K562 (cell line): ENCODE results near the gene CCT5. TPM values are rescaled to one million over a fixed set of nuclear protein-coding genes. Genes with fewer than 3 reads are reported as not detected.

Experiments
- DPF2 ChIP-seq: fragments of 450-650 bp; IDR thresholded peaks from 2 replicates; pipeline ENCODE4 v1.6.1; 2016
- NFE2 ChIP-seq: IDR thresholded peaks from 2 replicates; pipeline ENCODE4 v1.6.1; 2014; ENCODE audit warnings: antibody characterized with exemption, low read depth
- PTRF ChIP-seq: fragments of 450-650 bp; IDR thresholded peaks from 2 replicates; pipeline ENCODE4 v1.6.1; 2016; ENCODE audit warnings: mild to moderate bottlenecking, missing genetic modification characterization, missing compliant biosample characterization
- RBM34 ChIP-seq: fragments of 200-400 bp; formaldehyde crosslinking; IDR thresholded peaks from 2 replicates; pipeline ENCODE4 v1.6.1; 2018; ENCODE audit warnings: low read length, borderline replicate concordance; ENCODE audit not compliant: insufficient read depth
- RHOXF2B ChIP-seq: fragments of 250-450 bp; sonication (Bioruptor Pico); conservative IDR thresholded peaks from 2 replicates; pipeline ENCODE4 v1.5.1; 2021
- ZNF175 ChIP-seq: fragments of 200-800 bp; sonication (Bioruptor generic); IDR thresholded peaks from 2 replicates; pipeline ENCODE4 v1.6.1; 2016; ENCODE audit warnings: low read depth, mild to moderate bottlenecking, missing genetic modification characterization, missing compliant biosample characterization
- polyA plus RNA-seq, 8 experiments: library from polyadenylated mRNA; depleted of rRNA in 4 of 8; stranded (reverse) in 5 of 8; unstranded in 3 of 8; fragments of >200 nt; fragmentation: Nextera tagmentation in 2 of 8; fragmentation: Illumina TruSeq in 1 of 8; extraction: Ambion mirVana in 2 of 8; extraction: Trizol in 1 of 8; gene quantifications; 2 replicates each; pipeline versions ENCODE4 v1.2.1 to v1.2.3, GENCODE V29; 2011 to 2014; ENCODE audit warnings: inconsistent platforms in 1 of 8, missing spikeins in 1 of 8
- total RNA-seq, 7 experiments: library from RNA; depleted of rRNA in 6 of 7; stranded (reverse); fragments of >200 nt in 6 of 7; fragmentation: Illumina TruSeq in 2 of 7; extraction: Trizol in 2 of 7; gene quantifications; 2 replicates each; pipeline versions ENCODE4 v1.2.1 to v1.2.3, GENCODE V29; 2011 to 2021; ENCODE audit warnings: low replicate concordance in 1 of 7
- TF ChIP-seq, protein P1 (sequence below): fragments of 450-650 bp; IDR thresholded peaks from 2 replicates; pipeline ENCODE4 v1.6.1; 2018; ENCODE audit not compliant: partially characterized antibody
- TF ChIP-seq, protein P2 (sequence below), 2 experiments: fragments of 450-650 bp; conservative IDR thresholded peaks; 2 replicates each; pipeline ENCODE4 v1.6.1; 2017; ENCODE audit warnings: mild to moderate bottlenecking in 2 of 2, moderate library complexity in 2 of 2

CCT5 gene
- total and polyA plus RNA-seq, 9 of the 15 experiments (the other 6 are each of a cell fraction or from before 2014, with no cell fraction given), result 782 to 1,606 (median 1,153) TPM

DNA sequence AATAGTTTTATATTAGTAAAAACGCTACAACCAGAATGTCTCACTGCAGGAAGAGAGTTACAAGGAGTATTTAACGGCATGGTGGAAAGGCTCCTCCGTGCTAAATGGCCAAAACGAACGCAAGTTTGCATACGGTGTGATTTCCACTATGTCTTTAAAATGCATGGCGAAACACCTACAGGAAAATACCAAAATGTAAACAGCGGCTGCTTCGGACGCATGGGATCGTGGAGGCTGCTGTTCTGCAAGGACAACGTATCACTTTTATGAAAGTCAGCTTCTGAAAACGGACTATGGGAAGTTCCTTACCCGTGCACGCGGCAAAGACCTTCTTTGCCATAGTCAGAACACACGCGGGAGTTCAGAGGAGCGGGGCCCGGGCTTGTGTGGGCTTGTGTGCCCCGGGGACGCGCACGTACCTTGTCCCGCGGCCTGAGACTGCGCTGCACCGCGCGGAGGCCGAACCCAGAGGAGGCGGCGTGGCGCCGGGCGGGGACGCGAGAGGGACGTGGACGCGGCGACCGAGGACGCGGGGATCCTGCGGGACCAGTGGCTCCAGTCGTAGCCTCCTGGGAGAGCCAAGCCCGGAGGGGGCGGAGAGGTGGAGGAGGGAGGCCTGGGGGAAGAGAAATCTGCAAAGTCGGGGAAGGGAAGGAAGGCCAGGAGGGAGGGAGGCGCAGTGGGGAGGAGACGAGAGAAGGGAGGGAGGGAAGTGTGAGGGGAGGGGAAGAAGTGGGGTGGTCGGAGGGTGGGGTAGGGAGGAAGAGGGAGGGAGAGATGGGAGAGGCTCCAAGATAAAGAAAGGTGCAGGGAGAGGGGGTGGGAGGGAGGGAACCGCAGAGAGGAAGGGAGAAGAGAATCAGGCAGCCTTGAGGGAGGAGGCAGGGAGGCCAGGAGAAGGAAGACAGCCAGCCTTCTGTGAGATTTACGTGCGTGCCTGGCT lies 57.4 kb downstream of the CCT5 start, which contains the start of gene CMBL (continued):
- TF ChIP-seq, protein P1, sequence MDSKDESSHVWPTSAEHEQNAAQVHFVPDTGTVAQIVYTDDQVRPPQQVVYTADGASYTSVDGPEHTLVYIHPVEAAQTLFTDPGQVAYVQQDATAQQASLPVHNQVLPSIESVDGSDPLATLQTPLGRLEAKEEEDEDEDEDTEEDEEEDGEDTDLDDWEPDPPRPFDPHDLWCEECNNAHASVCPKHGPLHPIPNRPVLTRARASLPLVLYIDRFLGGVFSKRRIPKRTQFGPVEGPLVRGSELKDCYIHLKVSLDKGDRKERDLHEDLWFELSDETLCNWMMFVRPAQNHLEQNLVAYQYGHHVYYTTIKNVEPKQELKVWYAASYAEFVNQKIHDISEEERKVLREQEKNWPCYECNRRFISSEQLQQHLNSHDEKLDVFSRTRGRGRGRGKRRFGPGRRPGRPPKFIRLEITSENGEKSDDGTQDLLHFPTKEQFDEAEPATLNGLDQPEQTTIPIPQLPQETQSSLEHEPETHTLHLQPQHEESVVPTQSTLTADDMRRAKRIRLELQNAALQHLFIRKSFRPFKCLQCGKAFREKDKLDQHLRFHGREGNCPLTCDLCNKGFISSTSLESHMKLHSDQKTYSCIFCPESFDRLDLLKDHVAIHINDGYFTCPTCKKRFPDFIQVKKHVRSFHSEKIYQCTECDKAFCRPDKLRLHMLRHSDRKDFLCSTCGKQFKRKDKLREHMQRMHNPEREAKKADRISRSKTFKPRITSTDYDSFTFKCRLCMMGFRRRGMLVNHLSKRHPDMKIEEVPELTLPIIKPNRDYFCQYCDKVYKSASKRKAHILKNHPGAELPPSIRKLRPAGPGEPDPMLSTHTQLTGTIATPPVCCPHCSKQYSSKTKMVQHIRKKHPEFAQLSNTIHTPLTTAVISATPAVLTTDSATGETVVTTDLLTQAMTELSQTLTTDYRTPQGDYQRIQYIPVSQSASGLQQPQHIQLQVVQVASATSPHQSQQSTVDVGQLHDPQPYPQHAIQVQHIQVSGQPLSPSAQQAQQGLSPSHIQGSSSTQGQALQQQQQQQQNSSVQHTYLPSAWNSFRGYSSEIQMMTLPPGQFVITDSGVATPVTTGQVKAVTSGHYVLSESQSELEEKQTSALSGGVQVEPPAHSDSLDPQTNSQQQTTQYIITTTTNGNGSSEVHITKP, result peak; percentile 67
- TF ChIP-seq ZNF175 (no peak), RBM34 (no peak), NFE2 (peak; percentile 20; the same call in 1 of the 2 replicates), RHOXF2B (CRISPR knock-in tag) (0 out of 2 replicates have a peak, but pooled peaks have one; percentile 61), PTRF (tag) (no peak), DPF2 (peak; percentile 70; the same call in 1 of the 2 replicates)
- TF ChIP-seq, protein P2, sequence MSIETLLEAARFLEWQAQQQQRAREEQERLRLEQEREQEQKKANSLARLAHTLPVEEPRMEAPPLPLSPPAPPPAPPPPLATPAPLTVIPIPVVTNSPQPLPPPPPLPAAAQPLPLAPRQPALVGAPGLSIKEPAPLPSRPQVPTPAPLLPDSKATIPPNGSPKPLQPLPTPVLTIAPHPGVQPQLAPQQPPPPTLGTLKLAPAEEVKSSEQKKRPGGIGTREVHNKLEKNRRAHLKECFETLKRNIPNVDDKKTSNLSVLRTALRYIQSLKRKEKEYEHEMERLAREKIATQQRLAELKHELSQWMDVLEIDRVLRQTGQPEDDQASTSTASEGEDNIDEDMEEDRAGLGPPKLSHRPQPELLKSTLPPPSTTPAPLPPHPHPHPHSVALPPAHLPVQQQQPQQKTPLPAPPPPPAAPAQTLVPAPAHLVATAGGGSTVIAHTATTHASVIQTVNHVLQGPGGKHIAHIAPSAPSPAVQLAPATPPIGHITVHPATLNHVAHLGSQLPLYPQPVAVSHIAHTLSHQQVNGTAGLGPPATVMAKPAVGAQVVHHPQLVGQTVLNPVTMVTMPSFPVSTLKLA (conservative IDR thresholded peaks at IDR 0.05), result peak; percentile 84 to 93
